Fibroblast of lung (primary cell): ENCODE results near the gene MBNL3. TPM values are rescaled to one million over a fixed set of nuclear protein-coding genes. Genes with fewer than 3 reads are reported as not detected.

Experiments
- DNase-seq, 2 donors: peaks; one replicate each; pipeline versions ENCODE4 v3.0.0 to v3.0.0-alpha.2; 2010; ENCODE audit warnings: low read depth in 2 of 2
- H2AFZ ChIP-seq: 2 replicates; pipeline ENCODE4 v1.5.1; 2012; ENCODE audit warnings: low read length, control low read depth, inconsistent platforms
- H3K27ac ChIP-seq: 2 replicates; pipeline ENCODE4 v1.5.1; 2011; ENCODE audit warnings: low read length, control low read depth; ENCODE audit not compliant: insufficient read depth
- H3K27me3 ChIP-seq: 2 replicates; pipeline ENCODE4 v1.5.1; 2011; ENCODE audit warnings: mild to moderate bottlenecking, low read length; ENCODE audit not compliant: control insufficient read depth, insufficient read depth
- H3K36me3 ChIP-seq: 2 replicates; pipeline ENCODE4 v1.5.1; 2011; ENCODE audit warnings: low read length; ENCODE audit not compliant: control insufficient read depth, insufficient read depth
- H3K4me1 ChIP-seq: 2 replicates; pipeline ENCODE4 v1.5.1; 2011; ENCODE audit warnings: low read length; ENCODE audit not compliant: control insufficient read depth, insufficient read depth; ENCODE audit errors: extremely low read depth
- H3K4me2 ChIP-seq: 2 replicates; pipeline ENCODE4 v1.5.1; 2011; ENCODE audit warnings: low read length, control low read depth; ENCODE audit not compliant: insufficient read depth; ENCODE audit errors: extremely low read depth
- H3K4me3 ChIP-seq, 4 experiments: fragments of 200-600 bp in 1 of 4; sonication (generic) in 1 of 4; replicated peaks in 1 of 4; 2 replicates each; pipeline ENCODE4 v1.5.1; 2011 to 2016; ENCODE audit warnings: low read length in 4 of 4, low read depth in 3 of 4, mild to moderate bottlenecking in 3 of 4, control low read depth in 2 of 4, inconsistent platforms in 1 of 4, mixed read lengths in 1 of 4; ENCODE audit not compliant: insufficient read depth in 1 of 4; ENCODE audit errors: control extremely low read depth in 1 of 4
- H3K79me2 ChIP-seq: 2 replicates; pipeline ENCODE4 v1.5.1; 2012; ENCODE audit warnings: mild to moderate bottlenecking, low read length, inconsistent platforms; ENCODE audit not compliant: control insufficient read depth, insufficient read depth
- H3K9ac ChIP-seq: 2 replicates; pipeline ENCODE4 v1.5.1; 2011; ENCODE audit warnings: mild to moderate bottlenecking, low read length, control low read depth; ENCODE audit not compliant: insufficient read depth
- H3K9me3 ChIP-seq: 2 replicates; pipeline ENCODE4 v1.5.1; 2012; ENCODE audit warnings: low read depth, low read length; ENCODE audit not compliant: control insufficient read depth, insufficient read depth
- H4K20me1 ChIP-seq: 2 replicates; pipeline ENCODE4 v1.5.1; 2011; ENCODE audit warnings: low read length; ENCODE audit not compliant: control insufficient read depth, insufficient read depth; ENCODE audit errors: extremely low read depth
- EZH2 ChIP-seq: IDR thresholded peaks from 2 replicates; pipeline ENCODE4 v1.5.1; 2012; ENCODE audit warnings: low read length, control low read depth, mild to moderate bottlenecking; ENCODE audit errors: missing control alignments
- polyA plus RNA-seq, 2 donors: library from polyadenylated mRNA; depleted of rRNA in 1 of 2; stranded (reverse) in 1 of 2; unstranded in 1 of 2; fragments of >200 nt; gene quantifications; 2 replicates each; pipeline ENCODE4 v1.2.1, GENCODE V29; 2011 to 2012; ENCODE audit warnings: missing spikeins in 1 of 2
- total RNA-seq: library from RNA; depleted of rRNA; stranded (reverse); fragments of >200 nt; gene quantifications from 2 replicates; pipeline ENCODE4 v1.2.1, GENCODE V29; 2014
- TF ChIP-seq, protein P1 (sequence below), 2 donors: IDR thresholded peaks in 1 of 2; conservative IDR thresholded peaks in 1 of 2; 1 replicate in 1 of 2; 2 replicates in 1 of 2; pipeline ENCODE4 v1.5.1; 2011 to 2012; ENCODE audit warnings: low read length in 2 of 2, control low read depth in 1 of 2, inconsistent platforms in 1 of 2, low read depth in 1 of 2, mild to moderate bottlenecking in 1 of 2

MBNL3 gene
- total and polyA plus RNA-seq, 2 donors (not counting 1 experiment from before 2014, with no cell fraction given) = 2.6 to 4.5 TPM

DNA sequence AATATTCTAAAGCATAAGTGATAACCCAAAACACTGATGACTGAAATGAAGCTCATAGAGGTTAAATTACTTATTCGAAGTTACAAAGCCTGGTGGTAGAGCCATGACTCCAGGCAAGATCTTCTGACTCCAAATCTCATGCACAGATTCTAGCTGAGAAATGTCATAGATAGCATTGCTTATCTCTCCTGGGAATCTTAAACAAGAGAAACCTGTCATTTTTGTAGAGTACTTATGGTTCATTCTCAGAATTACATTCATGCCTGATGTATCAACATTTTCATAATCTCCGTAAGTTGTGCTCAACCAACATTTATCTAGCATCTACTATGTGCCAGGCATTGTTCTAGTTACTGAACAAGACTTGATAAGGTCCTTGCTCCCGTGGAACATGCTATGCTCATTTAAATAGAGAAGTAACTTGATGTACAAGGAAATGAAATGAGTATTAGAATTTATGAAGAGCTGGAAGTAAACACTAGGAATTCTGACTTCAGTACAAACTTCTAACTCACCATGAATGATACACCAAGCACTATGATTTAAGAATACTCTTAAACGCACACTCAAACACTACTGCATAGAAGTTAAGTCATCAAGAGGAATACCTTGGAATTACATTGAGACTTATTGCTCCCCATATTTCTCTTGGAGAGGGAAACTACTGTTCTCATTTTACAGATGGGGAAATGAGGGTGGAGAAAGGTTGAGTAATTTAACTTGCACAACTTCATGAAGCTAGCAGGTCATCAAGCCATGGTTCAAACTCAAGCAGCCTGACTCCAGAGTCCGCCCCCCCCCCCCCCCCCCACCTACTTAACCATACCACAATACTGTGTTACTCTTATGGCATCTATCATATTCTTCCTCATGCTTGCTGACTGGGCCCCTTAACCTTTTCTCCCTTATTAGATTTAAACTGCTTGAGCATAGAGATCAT lies 45.4 kb downstream of the MBNL3 start:
- no peaks in the 10 kb centered on the region for H3K4me1 ChIP-seq
- no peak overlapping the region for H2AFZ ChIP-seq
- peak in 1 of 2 donors; percentile 63 for DNase-seq
- H3K4me2 ChIP-seq = no peak overlapping the region
- H3K27ac ChIP-seq = no peak overlapping the region
- no peaks in the 10 kb centered on the region for H3K27me3 ChIP-seq
- H3K4me3 ChIP-seq = no peak overlapping the region
- TF ChIP-seq EZH2 = no peak
- TF ChIP-seq, protein P1, sequence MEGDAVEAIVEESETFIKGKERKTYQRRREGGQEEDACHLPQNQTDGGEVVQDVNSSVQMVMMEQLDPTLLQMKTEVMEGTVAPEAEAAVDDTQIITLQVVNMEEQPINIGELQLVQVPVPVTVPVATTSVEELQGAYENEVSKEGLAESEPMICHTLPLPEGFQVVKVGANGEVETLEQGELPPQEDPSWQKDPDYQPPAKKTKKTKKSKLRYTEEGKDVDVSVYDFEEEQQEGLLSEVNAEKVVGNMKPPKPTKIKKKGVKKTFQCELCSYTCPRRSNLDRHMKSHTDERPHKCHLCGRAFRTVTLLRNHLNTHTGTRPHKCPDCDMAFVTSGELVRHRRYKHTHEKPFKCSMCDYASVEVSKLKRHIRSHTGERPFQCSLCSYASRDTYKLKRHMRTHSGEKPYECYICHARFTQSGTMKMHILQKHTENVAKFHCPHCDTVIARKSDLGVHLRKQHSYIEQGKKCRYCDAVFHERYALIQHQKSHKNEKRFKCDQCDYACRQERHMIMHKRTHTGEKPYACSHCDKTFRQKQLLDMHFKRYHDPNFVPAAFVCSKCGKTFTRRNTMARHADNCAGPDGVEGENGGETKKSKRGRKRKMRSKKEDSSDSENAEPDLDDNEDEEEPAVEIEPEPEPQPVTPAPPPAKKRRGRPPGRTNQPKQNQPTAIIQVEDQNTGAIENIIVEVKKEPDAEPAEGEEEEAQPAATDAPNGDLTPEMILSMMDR (conservative IDR thresholded peaks at IDR 0.05 in 1 of 2, IDR thresholded peaks at IDR 0.05 in 1 of 2; ENCODE audit: low read depth in 1 of 2, low read length in 2 of 2) = no peak
- H3K9me3 ChIP-seq = no peaks in the 10 kb centered on the region
- H3K9ac ChIP-seq = no peak overlapping the region
- H3K79me2 ChIP-seq = no peaks in the 10 kb centered on the region
- H4K20me1 ChIP-seq = no peaks in the 10 kb centered on the region
- H3K36me3 ChIP-seq = no peaks in the 10 kb centered on the region

DNA sequence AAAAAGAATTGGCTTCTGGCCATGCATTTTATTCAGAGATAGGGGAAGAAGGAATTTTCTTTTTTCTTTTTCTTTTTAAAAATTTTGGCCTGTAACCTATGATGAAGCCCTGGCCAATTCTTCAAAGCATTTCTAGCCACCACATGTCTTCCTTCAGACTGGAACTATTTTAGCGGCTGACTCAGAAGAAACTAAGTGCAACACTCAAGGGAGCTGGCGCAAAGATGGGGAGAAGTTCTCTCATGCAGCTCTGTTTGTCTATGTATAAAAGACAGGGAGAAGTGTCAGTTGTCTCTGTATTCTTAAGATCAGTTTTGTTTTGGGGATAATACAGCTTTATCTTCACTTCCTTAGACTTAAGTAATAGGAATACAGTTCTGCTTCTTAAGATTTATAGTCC lies 46.1 kb downstream of the MBNL3 start:
- Histone ChIP-seq H3K27ac (no peak overlapping the region), H3K9ac (no peak overlapping the region), H3K4me1 (no peaks in the 10 kb centered on the region), H3K4me3 (no peak overlapping the region), H3K9me3 (no peaks in the 10 kb centered on the region), H3K36me3 (no peaks in the 10 kb centered on the region), H3K27me3 (no peaks in the 10 kb centered on the region), H3K79me2 (no peaks in the 10 kb centered on the region), H2AFZ (no peak overlapping the region), H4K20me1 (no peaks in the 10 kb centered on the region), H3K4me2 (no peak overlapping the region)
- DNase-seq = peak; percentile 23 to 52
- TF ChIP-seq, protein P1 (conservative IDR thresholded peaks at IDR 0.05 in 1 of 2, IDR thresholded peaks at IDR 0.05 in 1 of 2; ENCODE audit: low read depth in 1 of 2, low read length in 2 of 2) = no peak
- TF ChIP-seq EZH2 = no peak

DNA sequence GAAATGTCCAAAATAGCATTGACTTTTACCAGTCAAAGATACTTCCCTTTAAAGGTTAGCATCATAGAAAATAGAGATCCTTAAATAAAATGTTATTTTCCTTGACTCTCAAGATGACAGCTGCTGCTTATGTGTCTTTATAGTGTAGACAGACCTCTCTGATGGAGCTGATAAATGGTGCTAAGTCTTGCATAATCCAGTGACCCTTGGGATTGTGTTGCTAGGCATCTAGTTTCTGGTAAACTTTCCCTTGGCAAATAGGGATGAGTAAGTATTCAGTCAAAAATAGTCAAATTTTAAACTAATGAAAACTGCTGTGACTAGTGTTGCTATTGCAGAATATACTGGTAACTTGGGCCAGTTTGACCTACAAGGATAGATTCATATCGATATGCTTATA lies 53.6 kb downstream of the MBNL3 start:
- Histone ChIP-seq H2AFZ (no peak overlapping the region), H3K27me3 (no peaks in the 10 kb centered on the region), H3K36me3 (no peaks in the 10 kb centered on the region), H3K4me3 (no peak overlapping the region), H3K79me2 (no peaks in the 10 kb centered on the region), H3K4me1 (no peaks in the 10 kb centered on the region), H3K4me2 (no peak overlapping the region), H3K27ac (no peak overlapping the region), H3K9me3 (no peaks in the 10 kb centered on the region), H4K20me1 (no peaks in the 10 kb centered on the region), H3K9ac (no peak overlapping the region)
- TF ChIP-seq, protein P1 (conservative IDR thresholded peaks at IDR 0.05 in 1 of 2, IDR thresholded peaks at IDR 0.05 in 1 of 2; ENCODE audit: low read depth in 1 of 2, low read length in 2 of 2) = no peak
- no peak for TF ChIP-seq EZH2
- DNase-seq = peak in 1 of 2 donors; percentile 25
